Left renal pelvis (tissue), 4 donors: ENCODE data around the gene TAS2R60. TPM values are rescaled to one million over a fixed set of nuclear protein-coding genes. Genes with fewer than 3 reads are reported as not detected.
"Not testable (repeated sequence)": the region's sequence is repeated elsewhere in the genome, so short reads cannot be mapped to it uniquely, and the experiment has no call there.

ENCODE experiments used
- DNase-seq, 4 donors: peaks; one replicate each; pipeline ENCODE4 v3.0.0-alpha.2; 2013; ENCODE audit warnings: low read depth in 4 of 4, low spot score in 3 of 4
- polyA plus RNA-seq, 4 donors: library from polyadenylated mRNA; unstranded; fragments of 120-200 nt; gene quantifications; one replicate each; pipeline ENCODE4 v1.2.1, GENCODE V29; 2013; ENCODE audit not compliant: insufficient read length in 4 of 4

TAS2R60 gene
- polyA plus RNA-seq, 4 donors, result not detected

GRCh38 chr7:143410521-143411004 is 32.7 kb upstream of the TAS2R60 start:
- no peak for DNase-seq

DNA sequence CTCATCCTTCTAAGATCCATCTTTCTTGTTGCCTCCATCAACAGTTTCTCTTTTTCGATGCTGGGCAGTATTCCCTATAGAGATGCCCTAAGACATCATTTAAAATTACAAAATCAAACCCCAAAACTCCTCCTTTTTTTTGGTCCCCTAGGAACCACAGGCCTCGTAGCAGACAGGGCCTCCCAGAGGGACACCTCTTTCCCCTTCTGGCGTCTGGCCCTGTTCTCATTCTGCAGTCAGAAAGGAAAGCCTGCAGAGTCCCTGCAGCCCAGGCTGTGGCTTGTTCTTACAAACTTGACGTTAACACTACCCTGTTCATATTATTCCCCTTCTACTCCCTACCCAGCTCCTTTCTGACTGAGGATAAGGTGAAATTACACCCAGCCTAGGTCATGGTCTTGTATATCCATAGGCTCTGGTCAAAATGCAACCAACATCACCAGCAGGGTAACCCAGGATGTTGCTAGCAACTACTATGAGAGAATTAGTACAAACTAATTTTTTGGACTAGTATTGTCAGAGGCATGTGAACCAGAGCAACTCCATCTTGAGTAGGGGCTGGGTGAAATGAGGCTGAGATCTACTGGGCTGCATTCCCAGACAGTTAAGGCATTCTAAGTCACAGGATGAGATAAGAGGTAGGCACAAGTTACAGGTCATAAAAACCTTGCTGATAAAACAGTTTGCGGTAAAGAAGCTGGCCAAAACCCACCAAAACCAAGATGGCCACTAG is 31.1 kb upstream of the TAS2R60 start:
- DNase-seq, result no peak

DNA sequence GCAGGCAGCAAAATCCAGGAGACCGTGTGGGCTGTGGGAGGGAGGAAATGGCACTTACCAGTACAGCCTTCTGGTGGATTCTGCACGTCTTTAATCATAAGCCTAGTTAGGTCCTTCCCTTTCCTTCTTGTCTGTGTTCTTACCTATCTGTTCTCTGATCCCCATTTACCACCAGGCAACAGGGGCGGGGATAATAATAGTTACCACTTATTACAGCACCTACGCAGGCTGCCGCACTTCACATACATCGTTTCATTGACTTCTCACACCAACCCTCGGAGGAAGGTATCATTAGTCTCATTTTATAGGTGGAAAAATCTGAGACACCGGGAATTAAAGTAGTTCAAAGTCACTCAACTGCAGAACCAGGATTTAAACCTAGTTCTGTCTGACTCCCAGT is 30.1 kb upstream of the TAS2R60 start:
- no peak for DNase-seq

GRCh38 chr7:143415209-143415608 is 28.0 kb upstream of the TAS2R60 start:
- not testable (repeated sequence) for DNase-seq

- no peak for DNase-seq
Observed at GRCh38 chr7:143415742-143416397, 27.4 kb upstream of the TAS2R60 start.

GRCh38 chr7:143416565-143417149 is 26.6 kb upstream of the TAS2R60 start:
- DNase-seq, result no peak

GRCh38 chr7:143417734-143418383 is 25.4 kb upstream of the TAS2R60 start:
- no peak for DNase-seq

DNA sequence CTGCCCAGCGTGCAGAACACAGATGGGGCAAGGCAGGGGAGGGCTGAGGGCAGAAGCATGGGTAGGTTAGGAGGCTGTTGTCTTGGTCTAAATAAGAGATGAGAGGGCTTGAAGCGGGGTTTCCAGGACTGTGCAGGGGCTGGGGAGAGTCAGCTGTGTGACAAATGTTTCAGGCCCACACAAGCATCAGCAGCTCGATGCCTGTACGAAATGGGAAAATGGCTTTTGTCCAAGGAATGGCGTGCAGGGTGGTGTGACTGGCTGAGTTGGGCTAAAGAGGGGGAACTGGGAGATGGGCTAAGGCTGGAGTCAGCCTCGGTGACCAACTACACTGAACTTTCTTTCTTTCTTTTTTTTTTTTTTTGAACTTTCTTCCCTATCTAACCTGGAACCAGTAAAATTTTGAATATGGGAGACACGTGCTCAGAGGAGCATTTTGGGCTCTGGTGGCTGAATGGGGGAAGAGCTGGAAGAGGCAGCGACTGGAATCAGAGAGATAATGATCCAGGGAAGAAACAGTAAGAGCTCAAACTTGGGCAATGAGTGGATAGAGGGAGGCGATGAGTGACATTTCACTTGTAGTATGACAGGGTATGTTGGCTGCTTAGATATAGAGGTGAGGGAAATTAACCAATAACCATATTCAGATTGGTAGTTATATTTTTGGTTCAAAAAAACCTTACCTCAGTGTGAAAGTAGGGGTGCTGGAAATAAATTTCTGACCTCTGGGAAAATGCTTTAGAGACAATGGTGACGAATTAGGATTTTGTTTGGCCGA is 24.4 kb upstream of the TAS2R60 start:
- DNase-seq, result no peak

- no peak for DNase-seq
Observed at GRCh38 chr7:143419880-143420279, 23.4 kb upstream of the TAS2R60 start.

GRCh38 chr7:143420624-143421023 is 22.6 kb upstream of the TAS2R60 start:
- DNase-seq, result not testable (repeated sequence)

GRCh38 chr7:143422033-143422432 is 21.2 kb upstream of the TAS2R60 start:
- no peak for DNase-seq

DNA sequence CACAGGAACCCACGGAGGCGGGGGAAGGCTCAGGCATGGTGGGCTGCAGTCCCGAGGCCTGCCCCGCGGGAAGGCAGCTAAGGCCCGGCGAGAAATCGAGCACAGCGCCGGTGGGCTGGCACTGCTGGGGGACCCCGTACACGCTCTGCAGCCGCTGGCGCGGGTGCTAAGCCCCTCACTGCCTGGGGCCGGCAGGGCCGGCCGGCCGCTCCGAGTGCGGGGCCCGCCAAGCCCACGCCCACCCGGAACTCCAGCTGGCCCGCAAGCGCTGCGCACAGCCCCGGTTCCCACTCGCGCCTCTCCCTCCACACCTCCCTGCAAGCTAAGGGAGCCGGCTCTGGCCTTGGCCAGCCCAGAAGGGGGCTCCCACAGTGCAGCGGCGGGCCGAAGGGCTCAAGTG is 18.8 kb upstream of the TAS2R60 start:
- DNase-seq, result not testable (repeated sequence)

DNA sequence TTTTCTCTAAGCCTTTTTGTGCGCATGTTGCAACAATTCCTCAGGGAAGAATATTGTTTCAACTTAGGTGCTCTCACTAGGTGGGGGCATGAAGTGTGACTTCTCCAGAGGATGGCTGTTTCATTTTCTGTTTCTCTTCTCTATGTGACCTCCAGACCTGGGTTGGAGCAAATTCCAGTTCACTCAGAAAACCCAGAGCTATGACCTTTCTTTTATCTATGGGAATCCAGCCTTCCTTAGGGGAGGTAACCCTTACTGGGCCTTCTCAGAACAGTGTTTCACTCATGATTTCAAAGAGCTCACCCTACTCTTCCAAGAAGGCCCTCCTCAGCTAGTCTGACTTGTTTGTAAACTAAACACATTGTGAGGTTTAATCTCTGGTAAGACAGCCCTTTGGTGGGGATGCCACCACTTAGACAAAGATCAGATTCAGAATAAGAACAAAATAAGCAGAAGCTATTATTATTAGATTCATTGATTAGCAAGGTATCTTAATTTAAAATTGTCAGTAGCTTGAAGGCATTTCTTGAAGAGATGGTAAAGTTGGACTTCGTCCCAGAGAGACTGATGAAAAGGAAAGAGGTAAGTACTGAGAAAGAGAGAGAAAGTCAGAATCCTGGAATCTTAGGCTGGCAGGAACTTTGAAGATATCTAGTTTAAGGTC is 16.6 kb upstream of the TAS2R60 start:
- DNase-seq, result no peak

DNA sequence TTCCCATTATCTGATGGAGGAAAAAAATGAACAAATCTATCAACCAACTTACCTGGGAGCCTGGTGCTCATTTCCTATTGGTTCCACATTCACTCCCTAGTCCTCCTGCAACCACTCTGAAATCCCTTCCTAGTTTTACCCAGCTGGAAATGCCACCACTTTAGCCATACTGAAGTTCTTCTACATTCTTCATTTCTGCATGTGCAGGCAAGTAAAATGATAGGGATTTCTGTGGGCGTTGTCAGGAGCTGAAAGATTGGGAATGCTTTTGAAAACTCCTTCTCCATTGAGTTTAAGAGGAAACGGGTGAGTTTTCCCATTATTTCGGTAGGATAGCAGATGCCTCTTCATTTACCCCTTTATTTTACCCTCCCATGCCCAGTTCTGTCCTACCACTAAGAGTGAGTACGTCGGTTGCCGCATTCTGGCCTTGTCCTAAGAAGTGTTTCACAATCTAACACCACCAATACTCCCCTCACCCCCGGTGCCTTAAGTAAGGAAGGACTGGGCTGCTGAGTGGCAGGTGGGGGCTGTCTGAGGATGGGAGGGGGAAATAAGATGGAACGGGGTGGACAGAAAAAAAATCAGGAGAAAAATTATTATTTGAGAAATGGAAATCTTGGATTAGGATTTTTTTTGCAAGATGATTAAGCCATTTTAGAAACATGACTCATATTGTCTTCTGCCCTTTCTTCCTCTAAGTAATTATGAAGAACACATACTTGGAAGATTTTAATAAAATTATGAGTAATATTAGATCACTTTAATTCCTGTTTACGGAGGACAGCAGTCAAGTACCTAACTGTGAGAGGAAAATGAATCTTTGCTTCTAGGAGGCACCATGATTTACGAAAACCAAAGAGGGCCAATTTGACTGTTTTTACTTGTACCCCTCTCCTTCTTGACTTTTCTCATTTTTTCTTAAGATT is 13.2 kb upstream of the TAS2R60 start:
- DNase-seq, result no peak

DNA sequence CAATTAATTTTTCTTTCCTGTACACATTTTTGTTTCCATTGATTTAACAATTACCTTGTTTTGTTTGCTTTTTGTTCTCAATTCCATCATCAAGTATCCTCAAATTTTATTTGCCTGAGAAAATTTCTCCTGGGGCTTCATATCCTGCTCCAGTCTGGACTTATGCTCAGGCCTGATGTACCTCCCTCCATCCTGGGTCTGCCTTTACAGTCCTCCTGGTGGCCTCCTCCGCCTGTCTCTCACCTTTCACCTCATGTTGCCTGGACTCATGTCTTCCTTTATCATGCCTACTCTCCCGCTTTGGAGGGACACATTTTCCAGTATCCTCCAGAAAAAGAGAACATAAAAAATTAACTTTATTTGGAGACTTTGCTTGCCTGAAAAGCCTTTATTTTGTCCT is 12.1 kb upstream of the TAS2R60 start:
- no peak for DNase-seq

DNA sequence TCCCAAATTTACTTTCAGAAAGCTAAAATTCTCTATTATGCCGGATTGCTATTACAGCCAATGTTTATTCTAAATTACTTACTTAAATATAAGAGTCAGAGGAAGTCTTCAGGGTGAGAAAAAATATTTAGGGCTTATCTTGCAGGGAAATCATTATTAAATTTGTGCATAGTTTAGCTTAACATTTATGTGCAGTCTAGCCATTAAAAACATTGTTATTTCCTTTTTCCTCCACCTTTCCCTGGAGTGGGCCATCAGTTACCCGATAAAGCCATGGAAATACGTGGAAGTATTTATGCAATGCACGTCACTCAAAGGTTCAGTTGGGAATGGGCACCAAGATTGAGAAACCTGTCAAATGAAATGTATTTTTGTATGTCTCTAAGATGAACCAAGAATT is 9.5 kb upstream of the TAS2R60 start:
- DNase-seq, result no peak

DNA sequence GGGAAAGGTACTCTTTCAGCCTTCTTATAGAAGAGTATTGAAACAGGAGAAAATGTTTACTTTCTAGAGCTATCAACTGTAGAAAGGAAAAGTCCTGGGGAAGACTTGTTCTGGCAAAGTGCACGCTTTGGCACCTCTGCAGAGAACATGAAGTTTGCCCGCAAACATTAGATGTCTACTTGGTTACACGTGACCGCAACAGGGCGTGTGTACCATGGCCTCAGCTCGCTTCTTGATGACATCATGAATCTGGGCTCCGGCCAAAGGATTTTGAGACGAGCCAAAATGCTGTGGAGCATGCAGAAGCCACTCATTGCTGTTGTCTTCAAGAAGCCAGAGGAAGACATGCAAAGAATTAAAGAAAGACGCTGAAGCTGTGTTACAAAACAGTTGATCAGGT is 8.6 kb upstream of the TAS2R60 start:
- no peak for DNase-seq

- no peak for DNase-seq
Observed at GRCh38 chr7:143435266-143435665, 8.0 kb upstream of the TAS2R60 start.
